Measurements from ENCODE around the gene CCDC146.
"Not testable (repeated sequence)": the region's sequence is repeated elsewhere in the genome, so short reads cannot be mapped to it uniquely, and the experiment has no call there.

CCDC146 gene

DNA sequence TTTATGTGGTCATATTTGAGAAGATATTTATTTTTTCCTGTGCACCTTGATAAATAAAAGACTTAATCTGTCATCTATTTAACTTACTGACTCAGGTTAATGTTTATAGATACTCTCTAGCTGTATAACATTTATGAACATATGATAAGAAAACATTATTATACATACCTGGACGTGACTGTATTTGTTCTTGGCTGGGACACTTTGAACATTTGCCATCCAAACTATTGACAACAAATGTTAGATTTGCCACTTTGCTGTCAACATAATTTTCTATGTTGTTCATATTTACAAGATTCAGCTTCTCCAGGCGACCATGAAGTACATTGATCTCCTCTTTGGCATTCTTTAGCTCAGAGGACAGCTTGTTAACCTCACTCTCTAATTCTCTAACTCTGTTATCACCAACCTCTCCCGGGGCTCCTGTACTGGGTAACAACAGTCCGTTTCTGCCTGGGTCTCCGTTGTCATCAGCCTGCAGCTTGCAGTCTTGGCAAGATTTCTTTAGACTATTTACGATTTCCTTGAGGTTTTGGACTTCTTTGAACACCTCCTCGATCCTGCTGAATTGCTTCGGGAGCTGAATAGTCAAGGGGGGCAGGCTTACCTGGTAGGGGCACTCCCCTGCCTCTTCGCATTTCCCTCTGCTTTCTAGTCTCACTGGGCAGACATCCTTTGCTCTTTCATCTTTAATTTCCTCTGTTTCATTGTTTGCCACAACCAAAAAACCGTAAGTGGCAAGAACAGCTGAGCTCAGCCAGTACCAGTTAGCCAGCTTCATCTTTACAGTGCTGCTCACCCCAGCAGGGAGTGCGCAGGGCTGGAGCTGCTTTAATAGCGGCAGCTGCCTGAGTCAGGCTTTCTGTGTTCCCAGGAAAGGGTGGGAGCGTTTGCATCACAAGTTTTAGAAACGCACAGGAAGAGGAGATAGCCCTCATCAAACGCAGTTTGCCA, 76.9 kb downstream of the CCDC146 start, which contains the start of gene FGL2:
Gene FGL2, minus strand, starts transcription at position 807 of the 954 bp plus-strand sequence. Its CDS starts 26 bp downstream, at position 781.
- H3K36me3 ChIP-seq (ENCODE audit: control insufficient read depth in 2 of 2, insufficient read depth in 2 of 2, low read length in 2 of 2): no peaks in the 10 kb centered on the region
- H3K9ac ChIP-seq (ENCODE audit: low read depth in 1 of 2, low read length in 2 of 2): peak within 1 kb of the TSS; percentile 47 to 67
- H3K4me1 ChIP-seq (ENCODE audit: control insufficient read depth in 2 of 2, insufficient read depth in 2 of 2, low read length in 2 of 2): peaks cover 21 to 32% of the 10 kb centered on the region in 2 donors
- peak within 1 kb of the TSS; percentile 71 to 78 for H3K27ac ChIP-seq (ENCODE audit: low read depth in 2 of 2, low read length in 2 of 2)
- no peaks in the 10 kb centered on the region for H3K9me3 ChIP-seq (ENCODE audit: control insufficient read depth in 2 of 2, low read length in 2 of 2)
- no peaks in the 10 kb centered on the region for H3K27me3 ChIP-seq (ENCODE audit: control insufficient read depth in 2 of 2, insufficient read depth in 2 of 2, low read length in 2 of 2)
- H3K4me3 ChIP-seq (ENCODE audit: low read length in 2 of 2): peak within 1 kb of the TSS; percentile 57 to 75

DNA sequence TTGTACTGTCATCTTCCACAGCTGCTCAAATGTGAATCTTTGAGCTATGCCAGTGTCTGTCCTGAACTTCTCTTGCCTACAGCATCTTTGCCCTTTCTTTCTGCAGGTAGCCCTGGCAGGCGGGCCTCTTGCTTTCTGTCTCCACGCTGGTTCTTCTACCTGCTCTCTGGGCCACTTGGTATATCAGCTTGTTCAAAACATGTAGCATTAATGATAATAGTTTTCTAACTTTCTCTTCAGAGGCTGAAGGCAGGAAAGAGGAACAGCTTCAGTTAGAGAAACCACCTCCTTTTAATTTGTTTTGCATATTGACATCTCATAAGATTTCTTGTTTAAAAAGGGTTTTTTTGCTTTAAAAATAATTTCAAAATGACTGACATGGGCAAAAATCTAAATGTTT, 78.1 kb downstream of the CCDC146 start:
- H3K4me1 ChIP-seq (ENCODE audit: control insufficient read depth in 2 of 2, insufficient read depth in 2 of 2, low read length in 2 of 2): peaks cover 21 to 32% of the 10 kb centered on the region in 2 donors
- no peaks in the 10 kb centered on the region for H3K27me3 ChIP-seq (ENCODE audit: control insufficient read depth in 2 of 2, insufficient read depth in 2 of 2, low read length in 2 of 2)
- H3K9ac ChIP-seq (ENCODE audit: low read depth in 1 of 2, low read length in 2 of 2): no peak overlapping the region
- peak overlapping the region; percentile 0 to 56 for H3K27ac ChIP-seq (ENCODE audit: low read depth in 2 of 2, low read length in 2 of 2)
- peak overlapping the region in 1 of 2 donors; percentile 75 for H3K4me3 ChIP-seq (ENCODE audit: low read length in 2 of 2)
- H3K9me3 ChIP-seq (ENCODE audit: control insufficient read depth in 2 of 2, low read length in 2 of 2): no peaks in the 10 kb centered on the region
- no peaks in the 10 kb centered on the region for H3K36me3 ChIP-seq (ENCODE audit: control insufficient read depth in 2 of 2, insufficient read depth in 2 of 2, low read length in 2 of 2)

DNA sequence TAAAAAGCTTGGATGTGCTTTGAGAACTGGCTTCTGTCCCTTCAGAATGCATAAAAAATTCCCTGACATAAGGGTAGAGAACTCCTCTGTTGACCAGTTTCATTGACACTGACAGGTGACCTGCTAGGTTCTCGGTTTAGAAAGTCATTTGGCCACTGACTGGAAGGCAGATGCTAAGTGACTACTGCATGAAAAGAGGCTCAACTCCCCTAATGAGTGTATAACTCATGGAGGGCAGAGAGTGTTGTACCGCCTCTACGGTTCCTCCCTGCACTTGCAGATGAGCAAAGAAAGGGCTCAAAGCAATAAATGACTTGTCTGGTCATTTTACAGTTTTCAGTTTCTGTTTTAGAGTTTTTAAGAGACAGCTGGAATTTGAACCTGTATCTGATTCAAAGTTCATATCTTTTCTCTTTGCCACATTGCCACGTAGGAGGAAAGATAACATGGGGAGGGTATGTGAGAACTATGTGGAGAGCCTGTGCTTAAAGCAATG, 80.1 kb downstream of the CCDC146 start:
- Histone ChIP-seq H3K27me3 (ENCODE audit: control insufficient read depth in 2 of 2, insufficient read depth in 2 of 2, low read length in 2 of 2) (no peaks in the 10 kb centered on the region), H3K4me1 (ENCODE audit: control insufficient read depth in 2 of 2, insufficient read depth in 2 of 2, low read length in 2 of 2) (peaks cover 15 to 30% of the 10 kb centered on the region in 2 donors), H3K9ac (ENCODE audit: low read depth in 1 of 2, low read length in 2 of 2) (no peak overlapping the region), H3K9me3 (ENCODE audit: control insufficient read depth in 2 of 2, low read length in 2 of 2) (no peaks in the 10 kb centered on the region), H3K4me3 (ENCODE audit: low read length in 2 of 2) (no peak overlapping the region), H3K36me3 (ENCODE audit: control insufficient read depth in 2 of 2, insufficient read depth in 2 of 2, low read length in 2 of 2) (no peaks in the 10 kb centered on the region), H3K27ac (ENCODE audit: low read depth in 2 of 2, low read length in 2 of 2) (peak overlapping the region; percentile 40 to 58)

DNA sequence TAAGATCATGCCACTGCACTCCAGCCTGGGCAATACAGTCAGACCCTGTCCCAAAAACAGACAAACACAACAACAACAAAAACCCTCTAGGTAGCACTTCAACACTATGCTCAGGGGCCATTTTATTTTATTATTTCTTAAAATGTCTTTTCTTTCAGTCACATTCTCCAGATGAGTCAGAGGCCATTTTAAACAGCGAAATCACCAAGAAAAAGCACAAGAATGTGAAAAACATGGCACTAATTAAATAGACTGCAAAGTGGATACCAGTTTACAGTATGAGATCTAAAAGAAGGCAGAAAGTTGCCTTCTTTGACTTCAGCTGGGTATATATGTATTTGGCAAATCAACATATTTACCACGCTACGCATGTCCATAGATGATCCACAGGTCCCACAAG, 83.3 kb downstream of the CCDC146 start:
- Histone ChIP-seq H3K36me3 (ENCODE audit: control insufficient read depth in 2 of 2, insufficient read depth in 2 of 2, low read length in 2 of 2) (no peaks in the 10 kb centered on the region), H3K4me3 (ENCODE audit: low read length in 2 of 2) (no peak overlapping the region), H3K27me3 (ENCODE audit: control insufficient read depth in 2 of 2, insufficient read depth in 2 of 2, low read length in 2 of 2) (no peaks in the 10 kb centered on the region), H3K27ac (ENCODE audit: low read depth in 2 of 2, low read length in 2 of 2) (no peak overlapping the region), H3K9me3 (ENCODE audit: control insufficient read depth in 2 of 2, low read length in 2 of 2) (peaks cover 5 to 7% of the 10 kb centered on the region in 2 donors), H3K9ac (ENCODE audit: low read depth in 1 of 2, low read length in 2 of 2) (no peak overlapping the region), H3K4me1 (ENCODE audit: control insufficient read depth in 2 of 2, insufficient read depth in 2 of 2, low read length in 2 of 2) (peaks cover 6 to 8% of the 10 kb centered on the region in 2 donors)

DNA sequence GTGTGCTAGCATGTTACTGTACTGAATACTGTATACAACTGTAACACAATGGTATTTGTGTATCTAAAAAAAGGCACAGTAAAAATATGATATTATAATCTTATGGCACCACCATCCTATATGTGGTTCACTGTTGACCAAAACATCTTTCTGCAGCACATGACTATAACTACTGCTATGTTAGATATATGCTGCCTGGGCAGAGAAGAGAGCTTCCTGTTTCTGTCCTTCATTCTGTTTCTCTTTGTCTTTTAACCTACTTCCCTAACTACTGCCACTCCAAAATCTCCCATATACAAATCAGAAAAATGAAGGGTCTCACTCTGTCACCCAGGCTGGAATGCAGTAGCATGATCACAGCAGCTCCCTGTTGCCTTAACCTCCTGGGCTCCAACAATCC, 86.0 kb downstream of the CCDC146 start:
- Histone ChIP-seq H3K27ac (ENCODE audit: low read depth in 2 of 2, low read length in 2 of 2) (no peak overlapping the region), H3K36me3 (ENCODE audit: control insufficient read depth in 2 of 2, insufficient read depth in 2 of 2, low read length in 2 of 2) (no peaks in the 10 kb centered on the region), H3K27me3 (ENCODE audit: control insufficient read depth in 2 of 2, insufficient read depth in 2 of 2, low read length in 2 of 2) (no peaks in the 10 kb centered on the region), H3K9ac (ENCODE audit: low read depth in 1 of 2, low read length in 2 of 2) (no peak overlapping the region), H3K9me3 (ENCODE audit: control insufficient read depth in 2 of 2, low read length in 2 of 2) (peaks cover 5 to 7% of the 10 kb centered on the region in 2 donors), H3K4me3 (ENCODE audit: low read length in 2 of 2) (no peak overlapping the region), H3K4me1 (ENCODE audit: control insufficient read depth in 2 of 2, insufficient read depth in 2 of 2, low read length in 2 of 2) (no peaks in the 10 kb centered on the region)

DNA sequence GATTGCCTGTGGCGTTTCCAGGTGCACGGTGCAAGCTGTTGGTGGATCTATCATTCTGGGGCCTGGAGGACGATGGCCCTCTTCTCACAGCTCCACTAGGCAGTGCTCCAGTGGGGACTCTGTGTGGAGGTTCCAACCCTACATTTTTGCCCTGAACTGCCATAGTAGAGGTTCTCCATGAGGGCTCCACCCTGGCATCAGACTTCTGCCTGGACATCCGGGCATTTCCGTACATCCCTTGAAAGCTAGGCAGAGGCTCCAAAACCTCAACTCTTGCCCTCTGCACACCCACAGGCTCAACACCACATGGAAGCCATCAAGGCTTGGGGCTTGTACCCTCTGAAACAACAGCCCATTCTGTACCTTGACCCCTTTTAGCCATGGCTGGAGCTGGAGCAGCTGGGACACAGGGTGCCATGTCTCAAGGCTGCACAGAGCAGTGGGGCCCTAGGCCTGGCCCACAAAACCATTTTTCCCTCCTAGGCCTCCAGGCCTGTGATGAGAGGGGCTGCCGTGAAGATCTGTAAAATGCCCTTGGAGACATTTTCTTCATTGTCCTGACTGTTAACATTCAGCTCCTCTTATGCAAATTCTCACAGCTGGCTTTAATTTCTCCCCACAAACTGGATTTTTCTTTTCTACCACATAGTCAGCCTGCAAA, 87.2 kb downstream of the CCDC146 start:
- no peak overlapping the region for H3K9ac ChIP-seq (ENCODE audit: low read depth in 1 of 2, low read length in 2 of 2)
- peaks cover 5 to 7% of the 10 kb centered on the region in 2 donors for H3K9me3 ChIP-seq (ENCODE audit: control insufficient read depth in 2 of 2, low read length in 2 of 2)
- no peaks in the 10 kb centered on the region for H3K27me3 ChIP-seq (ENCODE audit: control insufficient read depth in 2 of 2, insufficient read depth in 2 of 2, low read length in 2 of 2)
- no peaks in the 10 kb centered on the region for H3K4me1 ChIP-seq (ENCODE audit: control insufficient read depth in 2 of 2, insufficient read depth in 2 of 2, low read length in 2 of 2)
- H3K27ac ChIP-seq (ENCODE audit: low read depth in 2 of 2, low read length in 2 of 2): no peak overlapping the region
- H3K4me3 ChIP-seq (ENCODE audit: low read length in 2 of 2): no peak overlapping the region
- H3K36me3 ChIP-seq (ENCODE audit: control insufficient read depth in 2 of 2, insufficient read depth in 2 of 2, low read length in 2 of 2): no peaks in the 10 kb centered on the region

DNA sequence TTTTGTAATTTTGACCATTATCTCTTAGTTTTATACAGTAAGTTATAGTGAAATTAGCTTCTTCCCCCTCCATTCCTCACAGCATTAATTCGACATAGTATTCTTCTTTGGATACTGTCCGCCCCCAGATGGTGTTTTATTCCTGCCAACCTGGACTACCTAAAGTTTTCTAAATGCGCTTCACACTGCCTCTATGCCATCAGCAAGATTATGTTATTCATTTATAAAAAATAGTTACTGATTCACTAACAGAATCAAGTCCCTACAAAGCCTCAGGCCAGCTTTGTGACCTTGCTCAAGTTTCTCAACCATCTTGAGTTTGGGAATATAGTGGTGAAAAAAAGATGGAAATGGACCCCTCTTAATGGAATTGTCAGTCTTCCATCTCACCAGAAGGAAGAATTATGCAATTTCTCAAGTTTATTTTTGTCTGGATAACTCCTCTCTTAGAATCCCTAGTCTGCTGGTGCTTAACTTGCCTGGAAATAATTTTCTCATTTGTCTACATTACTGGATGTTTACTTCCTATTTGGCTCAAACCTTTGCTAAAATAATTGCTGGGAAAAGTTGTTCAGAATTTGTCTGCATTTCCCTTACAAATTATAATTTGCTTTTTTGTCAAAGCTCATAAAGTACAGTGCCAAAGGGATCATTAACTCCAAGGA, 93.9 kb downstream of the CCDC146 start:
- no peak overlapping the region for H3K27ac ChIP-seq (ENCODE audit: low read depth in 2 of 2, low read length in 2 of 2)
- no peak overlapping the region for H3K4me3 ChIP-seq (ENCODE audit: low read length in 2 of 2)
- no peak overlapping the region for H3K9ac ChIP-seq (ENCODE audit: low read depth in 1 of 2, low read length in 2 of 2)
- H3K4me1 ChIP-seq (ENCODE audit: control insufficient read depth in 2 of 2, insufficient read depth in 2 of 2, low read length in 2 of 2): peaks cover 2 to 3% of the 10 kb centered on the region in 2 donors
- H3K36me3 ChIP-seq (ENCODE audit: control insufficient read depth in 2 of 2, insufficient read depth in 2 of 2, low read length in 2 of 2): no peaks in the 10 kb centered on the region
- H3K9me3 ChIP-seq (ENCODE audit: control insufficient read depth in 2 of 2, low read length in 2 of 2): no peaks in the 10 kb centered on the region
- no peaks in the 10 kb centered on the region for H3K27me3 ChIP-seq (ENCODE audit: control insufficient read depth in 2 of 2, insufficient read depth in 2 of 2, low read length in 2 of 2)

DNA sequence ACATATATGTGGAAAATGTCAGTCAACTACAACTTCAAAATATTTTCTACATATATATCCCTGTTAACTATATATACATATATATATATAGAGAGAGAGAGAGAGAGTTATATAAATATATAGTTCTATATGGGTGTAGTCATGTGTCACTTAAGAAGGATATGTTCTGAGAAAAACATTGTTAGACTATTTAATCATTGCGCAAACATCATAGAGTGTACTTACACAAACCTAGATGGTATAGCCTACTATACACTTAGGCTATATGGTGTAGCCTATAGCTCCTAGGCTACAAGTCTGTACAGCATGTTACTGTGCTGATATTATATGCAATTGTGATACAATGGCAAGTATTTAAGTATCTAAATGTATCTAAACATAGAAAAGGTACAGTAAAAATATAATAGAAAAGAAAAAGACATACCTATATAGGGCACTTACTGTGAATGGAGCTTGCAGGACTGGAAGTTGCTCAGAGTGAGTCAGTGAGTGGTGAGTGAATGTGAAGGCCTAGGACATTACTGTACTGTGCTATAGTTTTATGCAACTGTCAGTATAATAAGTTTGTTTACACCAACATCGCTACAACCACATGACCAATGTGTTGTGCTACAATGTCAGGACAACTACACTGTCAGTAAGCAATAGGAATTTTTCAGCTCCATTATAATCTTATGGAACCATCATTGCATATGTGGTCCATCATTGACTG, 95.2 kb downstream of the CCDC146 start:
- H3K9me3 ChIP-seq (ENCODE audit: control insufficient read depth in 2 of 2, low read length in 2 of 2): no peaks in the 10 kb centered on the region
- H3K27ac ChIP-seq (ENCODE audit: low read depth in 2 of 2, low read length in 2 of 2): no peak overlapping the region
- no peak overlapping the region for H3K4me3 ChIP-seq (ENCODE audit: low read length in 2 of 2)
- no peak overlapping the region for H3K9ac ChIP-seq (ENCODE audit: low read depth in 1 of 2, low read length in 2 of 2)
- H3K4me1 ChIP-seq (ENCODE audit: control insufficient read depth in 2 of 2, insufficient read depth in 2 of 2, low read length in 2 of 2): peaks cover 2 to 3% of the 10 kb centered on the region in 2 donors
- H3K27me3 ChIP-seq (ENCODE audit: control insufficient read depth in 2 of 2, insufficient read depth in 2 of 2, low read length in 2 of 2): no peaks in the 10 kb centered on the region
- no peaks in the 10 kb centered on the region for H3K36me3 ChIP-seq (ENCODE audit: control insufficient read depth in 2 of 2, insufficient read depth in 2 of 2, low read length in 2 of 2)

DNA sequence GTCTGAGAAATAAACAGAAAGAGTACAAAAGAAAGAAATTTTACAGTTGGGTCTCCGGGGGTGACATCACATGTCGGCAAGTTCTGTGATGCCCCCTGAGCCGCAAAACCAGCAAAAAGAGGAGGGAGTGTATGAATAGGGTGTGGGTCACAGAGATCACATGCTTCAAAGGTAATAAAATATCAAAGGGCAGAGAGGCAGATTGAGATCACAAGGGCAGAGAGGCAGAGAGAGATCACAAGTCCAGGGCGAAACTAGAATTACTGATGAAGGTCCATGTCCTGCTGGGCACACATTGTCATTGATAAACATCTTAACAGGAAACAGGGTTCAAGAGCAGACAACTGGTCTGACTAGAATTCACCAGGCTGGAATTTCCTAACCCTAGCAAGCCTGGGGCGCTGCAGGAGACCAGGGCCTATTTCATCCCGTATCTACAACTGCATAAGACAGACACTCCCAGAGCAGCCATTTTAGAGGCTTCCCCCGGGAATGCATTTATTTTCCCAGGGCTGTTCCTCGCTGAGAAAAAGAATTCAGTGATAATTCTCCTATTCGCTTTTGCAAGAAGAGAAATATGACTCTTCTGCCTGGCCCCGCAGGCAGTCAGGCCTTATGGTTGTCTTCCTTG, 97.4 kb downstream of the CCDC146 start:
- H3K9ac ChIP-seq (ENCODE audit: low read depth in 1 of 2, low read length in 2 of 2); H3K4me1 ChIP-seq (ENCODE audit: control insufficient read depth in 2 of 2, insufficient read depth in 2 of 2, low read length in 2 of 2); H3K36me3 ChIP-seq (ENCODE audit: control insufficient read depth in 2 of 2, insufficient read depth in 2 of 2, low read length in 2 of 2); H3K27me3 ChIP-seq (ENCODE audit: control insufficient read depth in 2 of 2, insufficient read depth in 2 of 2, low read length in 2 of 2); H3K27ac ChIP-seq (ENCODE audit: low read depth in 2 of 2, low read length in 2 of 2); H3K9me3 ChIP-seq (ENCODE audit: control insufficient read depth in 2 of 2, low read length in 2 of 2); H3K4me3 ChIP-seq (ENCODE audit: low read length in 2 of 2): not testable (repeated sequence)
